ENCODE data around the gene ST8SIA2.

ST8SIA2 gene

GRCh38 chr15:92394309-92395097 lies 822 bp downstream of the ST8SIA2 start:
- POLR2A ChIA-PET, result no interaction called here
- DNase-seq (ENCODE audit: extremely low spot score), result no peak
- CTCF ChIA-PET, result no interaction called here
- no peak for TF ChIP-seq CTCF (IDR thresholded peaks at IDR 0.05; ENCODE audit: control extremely low read depth, extremely low read depth, low read depth, missing control alignments)

- ChIA-PET CTCF (no interaction called here), POLR2A (no interaction called here)
- DNase-seq (ENCODE audit: extremely low spot score), result no peak
- no peak for TF ChIP-seq CTCF (IDR thresholded peaks at IDR 0.05; ENCODE audit: control extremely low read depth, extremely low read depth, low read depth, missing control alignments)
Observed at GRCh38 chr15:92395098-92395635, 1.5 kb downstream of the ST8SIA2 start.

- DNase-seq (ENCODE audit: extremely low spot score), result no peak
- CTCF ChIA-PET, result no interaction called here
- POLR2A ChIA-PET, result no interaction called here
- no peak for TF ChIP-seq CTCF (IDR thresholded peaks at IDR 0.05; ENCODE audit: control extremely low read depth, extremely low read depth, low read depth, missing control alignments)
Observed at GRCh38 chr15:92399271-92399950, 5.7 kb downstream of the ST8SIA2 start.

GRCh38 chr15:92400573-92400972 lies 6.9 kb downstream of the ST8SIA2 start:
- CTCF ChIA-PET, result no interaction called here
- no peak for TF ChIP-seq CTCF (IDR thresholded peaks at IDR 0.05; ENCODE audit: control extremely low read depth, extremely low read depth, low read depth, missing control alignments)
- POLR2A ChIA-PET, result no interaction called here
- no peak for DNase-seq (ENCODE audit: extremely low spot score)

- TF ChIP-seq CTCF (IDR thresholded peaks at IDR 0.05; ENCODE audit: control extremely low read depth, extremely low read depth, low read depth, missing control alignments), result no peak
- no peak for DNase-seq (ENCODE audit: extremely low spot score)
- POLR2A ChIA-PET, result no interaction called here
- CTCF ChIA-PET, result interaction anchor here (1.0 to 1.4 kb wide), 2 partner anchors 10 to 17 kb away, joined by 3 to 5 read pairs; no protein-coding TSS in a partner anchor
Observed at GRCh38 chr15:92400980-92401787, 7.5 kb downstream of the ST8SIA2 start.

GRCh38 chr15:92402751-92403150 lies 9.1 kb downstream of the ST8SIA2 start:
- DNase-seq (ENCODE audit: extremely low spot score), result no peak
- ChIA-PET CTCF (interaction anchor here (1.5 kb wide), 1 partner anchor 20 kb away, joined by 4 read pairs; no protein-coding TSS in a partner anchor), POLR2A (no interaction called here)
- TF ChIP-seq CTCF (IDR thresholded peaks at IDR 0.05; ENCODE audit: control extremely low read depth, extremely low read depth, low read depth, missing control alignments), result no peak
